HCT116 (cell line): ENCODE measurements around the gene NDRG3. TPM values are rescaled to one million over a fixed set of nuclear protein-coding genes. Genes with fewer than 3 reads are reported as not detected.

Experiments
- total RNA-seq: library from RNA; stranded (reverse); gene quantifications from one replicate; pipeline ENCODE4 v1.2.1, GENCODE V29; 2021; ENCODE audit not compliant: unreplicated experiment

Gene NDRG3
- total RNA-seq, 1 experiment from 2014 or later = 29.3 TPM

Other genes starting within 250 kb of the NDRG3 start
- gene MYL9, start 204.6 kb downstream of the NDRG3 start, total RNA-seq = 49.3 TPM
- 17.1 TPM for gene TGIF2, start 172.5 kb downstream of the NDRG3 start, total RNA-seq
- 82.9 TPM for gene RAB5IF, start 140.3 kb downstream of the NDRG3 start, total RNA-seq
- 0.12 TPM for gene SLA2, start 99.9 kb downstream of the NDRG3 start, total RNA-seq
- gene DSN1, start 27.7 kb upstream of the NDRG3 start, total RNA-seq = 27.9 TPM
- gene TLDC2, start 130.0 kb upstream of the NDRG3 start, total RNA-seq = 0.32 TPM
- gene SAMHD1, start 205.6 kb upstream of the NDRG3 start, total RNA-seq = 21.4 TPM